ENCODE measurements around the gene SGSH. TPM values are rescaled to one million over a fixed set of nuclear protein-coding genes. Genes with fewer than 3 reads are reported as not detected.
A peak's percentile ranks its signal among the peaks of the same experiment; 100 is the strongest.

Gene SGSH
- total RNA-seq, 1 experiment from 2014 or later, result 13.6 TPM

- H3K9me3 ChIP-seq (ENCODE audit: low read length), result no peaks in the 10 kb centered on the region
- H3K9me2 ChIP-seq (replicated peaks; ENCODE audit: insufficient read depth, low read length), result no peaks in the 10 kb centered on the region
- no peaks in the 10 kb centered on the region for H3K36me3 ChIP-seq (ENCODE audit: insufficient read depth, low read length)
- no peak overlapping the region for H3K4me2 ChIP-seq (ENCODE audit: low read depth, low read length, poor library complexity, severe bottlenecking)
- H4K20me1 ChIP-seq (ENCODE audit: insufficient read depth, low read depth, low read length), result no peaks in the 10 kb centered on the region; the same call in 1 of the 2 replicates
- no peaks in the 10 kb centered on the region for H3K27me3 ChIP-seq (ENCODE audit: low read length)
- no peak overlapping the region for H2AFZ ChIP-seq (ENCODE audit: low read length)
- no peak overlapping the region for H3K9ac ChIP-seq (ENCODE audit: low read length)
- peaks cover 9% of the 10 kb centered on the region; the same call in 1 of the 2 replicates for H3K79me2 ChIP-seq (ENCODE audit: low read length)
- H3K27ac ChIP-seq (ENCODE audit: low read length), result no peak overlapping the region
- DNase-seq, result no peak
- H3K4me3 ChIP-seq (ENCODE audit: low read length), result no peak overlapping the region
- H3K4me1 ChIP-seq (ENCODE audit: low read length), result peaks cover 16% of the 10 kb centered on the region
These were observed 1.4 kb upstream of the SGSH start for GRCh38 chr17:80221351-80222105.

GRCh38 chr17:80220736-80221215 lies 643 bp upstream of the SGSH start:
- Histone ChIP-seq H3K9me3 (ENCODE audit: low read length) (no peaks in the 10 kb centered on the region), H4K20me1 (ENCODE audit: insufficient read depth, low read depth, low read length) (no peaks in the 10 kb centered on the region; the same call in 1 of the 2 replicates), H3K27ac (ENCODE audit: low read length) (no peak overlapping the region), H3K4me1 (ENCODE audit: low read length) (peaks cover 16% of the 10 kb centered on the region), H3K4me3 (ENCODE audit: low read length) (peak overlapping the region; percentile 97), H3K36me3 (ENCODE audit: insufficient read depth, low read length) (no peaks in the 10 kb centered on the region), H3K9ac (ENCODE audit: low read length) (peak overlapping the region; percentile 95), H3K27me3 (ENCODE audit: low read length) (no peaks in the 10 kb centered on the region), H3K4me2 (ENCODE audit: low read depth, low read length, poor library complexity, severe bottlenecking) (peak overlapping the region; percentile 98), H3K79me2 (ENCODE audit: low read length) (peaks cover 9% of the 10 kb centered on the region; the same call in 1 of the 2 replicates), H3K9me2 (replicated peaks; ENCODE audit: insufficient read depth, low read length) (no peaks in the 10 kb centered on the region), H2AFZ (ENCODE audit: low read length) (peak overlapping the region; percentile 91; the same call in 1 of the 2 replicates)
- DNase-seq, result no peak

- Histone ChIP-seq H3K27me3 (ENCODE audit: low read length) (no peaks in the 10 kb centered on the region), H3K9me2 (replicated peaks; ENCODE audit: insufficient read depth, low read length) (no peaks in the 10 kb centered on the region), H3K79me2 (ENCODE audit: low read length) (peaks cover 9% of the 10 kb centered on the region; the same call in 1 of the 2 replicates), H3K4me3 (ENCODE audit: low read length) (peak overlapping the region; percentile 97), H3K4me1 (ENCODE audit: low read length) (peaks cover 16% of the 10 kb centered on the region), H4K20me1 (ENCODE audit: insufficient read depth, low read depth, low read length) (no peaks in the 10 kb centered on the region; the same call in 1 of the 2 replicates), H3K36me3 (ENCODE audit: insufficient read depth, low read length) (no peaks in the 10 kb centered on the region), H2AFZ (ENCODE audit: low read length) (peak overlapping the region; percentile 91; the same call in 1 of the 2 replicates), H3K9me3 (ENCODE audit: low read length) (no peaks in the 10 kb centered on the region), H3K4me2 (ENCODE audit: low read depth, low read length, poor library complexity, severe bottlenecking) (peak overlapping the region; percentile 98), H3K27ac (ENCODE audit: low read length) (peak overlapping the region; percentile 54), H3K9ac (ENCODE audit: low read length) (peak overlapping the region; percentile 95)
- DNase-seq, result no peak
These were observed 425 bp downstream of the SGSH start for GRCh38 chr17:80219763-80220053.

GRCh38 chr17:80219013-80219762 lies 945 bp downstream of the SGSH start:
- Histone ChIP-seq H3K9ac (ENCODE audit: low read length) (peak overlapping the region; percentile 95), H3K4me1 (ENCODE audit: low read length) (peaks cover 16% of the 10 kb centered on the region), H3K79me2 (ENCODE audit: low read length) (peaks cover 9% of the 10 kb centered on the region; the same call in 1 of the 2 replicates), H3K36me3 (ENCODE audit: insufficient read depth, low read length) (no peaks in the 10 kb centered on the region), H3K4me2 (ENCODE audit: low read depth, low read length, poor library complexity, severe bottlenecking) (peak overlapping the region; percentile 98), H2AFZ (ENCODE audit: low read length) (peak overlapping the region; percentile 91; the same call in 1 of the 2 replicates), H3K9me3 (ENCODE audit: low read length) (no peaks in the 10 kb centered on the region), H3K27me3 (ENCODE audit: low read length) (no peaks in the 10 kb centered on the region), H3K27ac (ENCODE audit: low read length) (peak overlapping the region; percentile 54), H3K9me2 (replicated peaks; ENCODE audit: insufficient read depth, low read length) (no peaks in the 10 kb centered on the region), H4K20me1 (ENCODE audit: insufficient read depth, low read depth, low read length) (no peaks in the 10 kb centered on the region; the same call in 1 of the 2 replicates), H3K4me3 (ENCODE audit: low read length) (peak overlapping the region; percentile 97)
- peak; percentile 90 for DNase-seq

GRCh38 chr17:80218391-80218790 lies 1.7 kb downstream of the SGSH start:
- H3K4me2 ChIP-seq (ENCODE audit: low read depth, low read length, poor library complexity, severe bottlenecking), result no peak overlapping the region
- H3K27ac ChIP-seq (ENCODE audit: low read length), result no peak overlapping the region
- H3K27me3 ChIP-seq (ENCODE audit: low read length), result no peaks in the 10 kb centered on the region
- H4K20me1 ChIP-seq (ENCODE audit: insufficient read depth, low read depth, low read length), result no peaks in the 10 kb centered on the region; the same call in 1 of the 2 replicates
- H3K79me2 ChIP-seq (ENCODE audit: low read length), result peaks cover 9% of the 10 kb centered on the region; the same call in 1 of the 2 replicates
- H2AFZ ChIP-seq (ENCODE audit: low read length), result no peak overlapping the region
- no peaks in the 10 kb centered on the region for H3K9me3 ChIP-seq (ENCODE audit: low read length)
- no peak for DNase-seq
- no peaks in the 10 kb centered on the region for H3K36me3 ChIP-seq (ENCODE audit: insufficient read depth, low read length)
- H3K9ac ChIP-seq (ENCODE audit: low read length), result no peak overlapping the region
- H3K9me2 ChIP-seq (replicated peaks; ENCODE audit: insufficient read depth, low read length), result no peaks in the 10 kb centered on the region
- peaks cover 16% of the 10 kb centered on the region for H3K4me1 ChIP-seq (ENCODE audit: low read length)
- H3K4me3 ChIP-seq (ENCODE audit: low read length), result no peak overlapping the region

- H3K27ac ChIP-seq (ENCODE audit: low read length), result no peak overlapping the region
- no peak overlapping the region for H3K9ac ChIP-seq (ENCODE audit: low read length)
- no peak overlapping the region for H2AFZ ChIP-seq (ENCODE audit: low read length)
- H3K4me1 ChIP-seq (ENCODE audit: low read length), result peaks cover 16% of the 10 kb centered on the region
- H4K20me1 ChIP-seq (ENCODE audit: insufficient read depth, low read depth, low read length), result no peaks in the 10 kb centered on the region; the same call in 1 of the 2 replicates
- H3K27me3 ChIP-seq (ENCODE audit: low read length), result no peaks in the 10 kb centered on the region
- no peaks in the 10 kb centered on the region for H3K9me2 ChIP-seq (replicated peaks; ENCODE audit: insufficient read depth, low read length)
- H3K36me3 ChIP-seq (ENCODE audit: insufficient read depth, low read length), result no peaks in the 10 kb centered on the region
- H3K9me3 ChIP-seq (ENCODE audit: low read length), result no peaks in the 10 kb centered on the region
- DNase-seq, result no peak
- H3K4me3 ChIP-seq (ENCODE audit: low read length), result no peak overlapping the region
- no peak overlapping the region for H3K4me2 ChIP-seq (ENCODE audit: low read depth, low read length, poor library complexity, severe bottlenecking)
- H3K79me2 ChIP-seq (ENCODE audit: low read length), result peaks cover 9% of the 10 kb centered on the region; the same call in 1 of the 2 replicates
These were observed 2.3 kb downstream of the SGSH start for GRCh38 chr17:80217703-80218362.

- no peaks in the 10 kb centered on the region for H3K9me3 ChIP-seq (ENCODE audit: low read length)
- DNase-seq, result no peak
- H2AFZ ChIP-seq (ENCODE audit: low read length), result no peak overlapping the region
- H3K27ac ChIP-seq (ENCODE audit: low read length), result no peak overlapping the region
- peaks cover 9% of the 10 kb centered on the region; the same call in 1 of the 2 replicates for H3K79me2 ChIP-seq (ENCODE audit: low read length)
- no peak overlapping the region for H3K9ac ChIP-seq (ENCODE audit: low read length)
- H3K9me2 ChIP-seq (replicated peaks; ENCODE audit: insufficient read depth, low read length), result no peaks in the 10 kb centered on the region
- H3K36me3 ChIP-seq (ENCODE audit: insufficient read depth, low read length), result no peaks in the 10 kb centered on the region
- H3K4me3 ChIP-seq (ENCODE audit: low read length), result no peak overlapping the region
- no peaks in the 10 kb centered on the region for H3K27me3 ChIP-seq (ENCODE audit: low read length)
- H4K20me1 ChIP-seq (ENCODE audit: insufficient read depth, low read depth, low read length), result no peaks in the 10 kb centered on the region; the same call in 1 of the 2 replicates
- H3K4me1 ChIP-seq (ENCODE audit: low read length), result peaks cover 16% of the 10 kb centered on the region
- H3K4me2 ChIP-seq (ENCODE audit: low read depth, low read length, poor library complexity, severe bottlenecking), result no peak overlapping the region
These were observed 3.4 kb downstream of the SGSH start for GRCh38 chr17:80216473-80217456.
